Activated CD4-positive, alpha-beta T cell treated with anti-CD3 and anti-CD28 coated beads, Interleukin-2, amount 50 U/mL, for 16 hours (primary cell): ENCODE measurements around the gene KLHL34.

ENCODE experiments used
- DNase-seq: peaks from one replicate; pipeline ENCODE4 v3.0.0-alpha.2; 2020

Gene KLHL34

GRCh38 chrX:21645886-21646285 is 12.2 kb downstream of the KLHL34 start:
- no peak for DNase-seq

- no peak for DNase-seq
These were observed 12.7 kb downstream of the KLHL34 start for GRCh38 chrX:21645431-21645830.

- DNase-seq: no peak
These were observed 18.4 kb downstream of the KLHL34 start for GRCh38 chrX:21639775-21640174.

- DNase-seq: no peak
These were observed 19.8 kb downstream of the KLHL34 start for GRCh38 chrX:21638311-21638710.

- DNase-seq: no peak
These were observed 26.1 kb downstream of the KLHL34 start for GRCh38 chrX:21632027-21632426.

GRCh38 chrX:21623778-21624501 is 34.2 kb downstream of the KLHL34 start:
- DNase-seq: no peak

GRCh38 chrX:21620234-21620633 is 37.9 kb downstream of the KLHL34 start:
- no peak for DNase-seq

GRCh38 chrX:21616386-21616785 is 41.7 kb downstream of the KLHL34 start:
- DNase-seq: no peak

- DNase-seq: no peak
These were observed 46.0 kb downstream of the KLHL34 start for GRCh38 chrX:21612154-21612553.

GRCh38 chrX:21610168-21610567 is 48.0 kb downstream of the KLHL34 start:
- DNase-seq: no peak

- DNase-seq: no peak
These were observed 52.1 kb downstream of the KLHL34 start for GRCh38 chrX:21606002-21606401.
